GM18870 (cell line): ENCODE results near the gene CCNC.
A peak's percentile ranks its signal among the peaks of the same experiment; 100 is the strongest.
"Not testable (repeated sequence)": the region's sequence is repeated elsewhere in the genome, so short reads cannot be mapped to it uniquely, and the experiment has no call there.

Experiments
- ATAC-seq: cut with Tn5 transposase; IDR thresholded peaks from one replicate; pipeline ENCODE4 v1.9.1; 2021; ENCODE audit warnings: moderate library complexity; ENCODE audit not compliant: unreplicated experiment

CCNC gene

GRCh38 chr6:99603421-99604165, 35.1 kb upstream of the CCNC start:
- ATAC-seq, result peak; percentile 50

- no peak for ATAC-seq
Observed at GRCh38 chr6:99602520-99603420, 34.3 kb upstream of the CCNC start.

- ATAC-seq, result not testable (repeated sequence)
Observed at GRCh38 chr6:99594696-99595095, 26.2 kb upstream of the CCNC start.

- ATAC-seq, result no peak
Observed at GRCh38 chr6:99592900-99593299, 24.4 kb upstream of the CCNC start.

- no peak for ATAC-seq
Observed at GRCh38 chr6:99591673-99592364, 23.4 kb upstream of the CCNC start.

GRCh38 chr6:99590728-99591672, 22.5 kb upstream of the CCNC start:
- ATAC-seq, result no peak

- no peak for ATAC-seq
Observed at GRCh38 chr6:99589907-99590493, 21.5 kb upstream of the CCNC start.

GRCh38 chr6:99589290-99589672, 20.8 kb upstream of the CCNC start:
- ATAC-seq, result peak; percentile 2

GRCh38 chr6:99588618-99589289, 20.3 kb upstream of the CCNC start:
- ATAC-seq, result peak; percentile 94

GRCh38 chr6:99587792-99588191, 19.3 kb upstream of the CCNC start:
- ATAC-seq, result no peak

GRCh38 chr6:99579781-99580180, 11.3 kb upstream of the CCNC start:
- ATAC-seq, result no peak

- ATAC-seq, result no peak
Observed at GRCh38 chr6:99575544-99576227, 7.2 kb upstream of the CCNC start.

GRCh38 chr6:99573980-99574617, 5.6 kb upstream of the CCNC start:
- ATAC-seq, result no peak

GRCh38 chr6:99563056-99563723, 5.3 kb downstream of the CCNC start:
- no peak for ATAC-seq

GRCh38 chr6:99560668-99561067, 7.8 kb downstream of the CCNC start:
- no peak for ATAC-seq

GRCh38 chr6:99559057-99559456, 9.4 kb downstream of the CCNC start:
- ATAC-seq, result no peak

- ATAC-seq, result no peak
Observed at GRCh38 chr6:99553888-99554287, 14.6 kb downstream of the CCNC start.
